Activated CD4-positive, alpha-beta T cell treated with anti-CD3 and anti-CD28 coated beads, Interleukin-2, amount 50 U/mL, for 24 hours (primary cell): ENCODE measurements around the gene VRK2.
"Not testable (repeated sequence)": the region's sequence is repeated elsewhere in the genome, so short reads cannot be mapped to it uniquely, and the experiment has no call there.

Experiments used
- DNase-seq, 2 donors: peaks; one replicate each; pipeline ENCODE4 v3.0.0-alpha.2; 2020; ENCODE audit warnings: low read depth in 1 of 2, low spot score in 1 of 2

Gene VRK2

DNA sequence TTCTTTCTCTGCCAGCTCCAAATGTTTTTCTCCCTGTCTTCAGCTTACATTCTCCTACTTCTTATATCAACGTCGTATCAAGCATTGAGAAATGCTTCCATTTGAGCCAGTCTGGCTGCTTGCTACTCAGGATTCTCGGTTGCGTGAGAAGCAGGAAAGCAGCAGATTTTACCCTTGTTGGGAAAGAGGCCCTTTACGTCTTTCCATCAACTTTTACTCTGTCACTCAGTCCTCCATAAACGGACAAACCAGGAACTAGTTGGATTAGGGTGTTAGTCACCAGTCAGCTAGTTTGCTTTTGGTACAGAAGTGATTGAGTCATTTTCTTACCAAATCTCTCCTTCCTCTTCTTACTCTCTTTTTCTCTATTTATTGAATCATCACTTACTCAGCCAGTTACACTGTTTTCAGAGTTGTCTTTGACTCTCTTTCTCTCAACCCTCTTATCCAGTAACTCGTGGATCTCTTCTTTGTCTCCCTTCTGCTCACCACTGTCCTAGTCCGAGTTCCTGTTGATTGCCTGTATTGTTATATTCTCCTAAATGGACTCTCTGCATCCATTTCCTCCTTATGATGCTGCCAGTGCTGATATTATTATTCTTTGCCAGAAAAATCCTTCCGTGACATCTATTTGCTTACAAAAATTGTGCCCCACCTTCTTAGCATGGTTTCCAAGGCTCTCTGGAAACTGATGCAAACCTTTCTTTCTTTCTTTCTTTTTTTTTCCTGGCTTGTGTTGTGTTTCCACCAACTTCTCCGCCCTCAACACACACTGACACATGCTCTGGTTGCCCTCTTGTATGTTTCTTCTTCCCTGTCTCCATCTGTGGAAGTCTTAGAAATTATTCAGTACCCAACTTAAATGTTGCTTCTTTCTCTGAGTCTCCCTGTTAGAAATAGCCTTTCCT lies 61.5 kb downstream of the VRK2 start:
- DNase-seq, result no peak

DNA sequence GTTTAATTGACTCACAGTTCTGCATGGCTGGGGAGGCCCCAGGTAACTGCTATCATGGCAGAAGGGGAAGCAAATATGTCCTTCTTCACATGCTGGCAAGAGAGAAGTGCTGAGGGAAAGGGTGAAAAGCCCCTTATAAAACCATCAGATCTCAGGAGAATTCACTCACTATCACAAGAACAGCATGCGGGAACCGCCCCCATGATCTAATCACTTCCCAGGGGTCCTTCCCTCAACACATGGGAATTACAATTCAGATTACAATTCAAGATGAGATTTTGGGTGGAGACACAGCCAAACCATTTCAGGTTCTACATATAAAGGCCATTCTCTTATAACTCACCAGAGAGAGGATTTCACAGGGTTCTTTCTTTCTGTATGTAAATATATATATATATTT lies 62.9 kb downstream of the VRK2 start:
- DNase-seq, result no peak

DNA sequence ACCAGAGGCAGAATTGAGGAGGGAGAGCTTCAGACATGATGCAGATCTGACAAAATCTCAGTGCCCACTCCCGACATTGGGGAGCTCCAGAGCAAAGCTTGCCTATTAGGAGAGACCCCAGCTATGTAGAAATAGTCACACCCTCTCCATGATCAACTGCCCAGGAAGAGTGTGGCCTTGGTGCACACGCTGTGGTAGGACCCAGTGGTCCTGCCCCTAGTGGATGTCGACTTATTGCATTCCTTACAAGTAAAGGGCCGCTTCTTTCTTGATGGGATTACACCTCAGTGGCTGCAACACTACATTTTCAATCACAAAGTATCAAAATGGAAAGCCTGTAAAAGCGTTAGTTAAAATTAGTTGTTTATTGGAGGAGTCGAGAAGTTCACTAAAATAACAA lies 64.2 kb downstream of the VRK2 start:
- DNase-seq, result no peak

- DNase-seq, result not testable (repeated sequence)
Observed at GRCh38 chr2:58113563-58113962, 67.0 kb downstream of the VRK2 start.

DNA sequence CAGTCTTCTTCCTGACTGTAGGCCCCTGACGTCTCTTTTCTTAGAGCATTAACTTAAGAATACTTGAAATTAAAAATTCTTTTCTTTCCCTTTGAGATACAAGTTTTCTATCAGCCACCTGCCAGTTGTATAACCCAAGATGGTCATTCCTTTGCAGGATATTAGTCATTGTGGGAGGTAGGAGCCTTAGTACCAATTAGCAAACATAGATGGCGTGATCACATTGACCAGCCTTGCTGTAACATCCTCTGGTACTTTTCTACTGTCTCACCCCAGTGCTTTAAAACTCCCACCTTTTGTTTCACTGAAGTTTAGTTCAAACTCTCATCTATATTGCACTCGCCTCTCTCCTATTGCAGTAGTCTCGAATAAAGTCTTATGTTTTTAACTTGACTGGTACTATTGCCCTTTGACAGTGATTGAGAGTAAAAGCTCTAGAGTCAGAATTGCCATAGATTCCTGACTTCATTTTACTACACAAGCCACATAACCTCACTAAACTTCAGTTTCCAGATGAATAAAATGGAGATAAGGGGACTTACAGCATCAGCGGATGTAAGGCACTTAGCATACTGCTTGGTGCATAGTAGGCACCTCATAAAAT lies 74.1 kb downstream of the VRK2 start:
- DNase-seq, result no peak

GRCh38 chr2:58122040-58122439 lies 75.4 kb downstream of the VRK2 start:
- no peak for DNase-seq

DNA sequence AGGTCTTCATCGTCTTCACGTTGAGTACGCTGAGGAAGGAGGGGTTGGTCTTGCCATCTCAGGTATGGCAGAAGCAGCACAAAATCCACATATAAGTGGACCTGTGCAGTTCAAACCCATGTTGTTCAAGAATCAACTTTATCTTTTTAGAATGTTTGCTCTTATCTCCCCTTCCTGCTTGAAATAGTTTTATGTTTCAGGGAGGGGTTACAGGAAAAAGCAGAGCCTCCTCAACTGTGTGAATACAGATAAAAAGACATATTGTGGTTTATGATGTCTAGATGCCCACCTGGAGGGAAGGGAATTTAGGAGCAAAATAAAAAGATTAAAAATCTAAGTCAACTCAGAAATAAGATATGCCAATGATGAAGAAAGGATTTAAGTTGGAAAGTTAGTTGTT lies 75.9 kb downstream of the VRK2 start:
- no peak for DNase-seq

- no peak for DNase-seq
Observed at GRCh38 chr2:58127111-58127510, 80.5 kb downstream of the VRK2 start.

DNA sequence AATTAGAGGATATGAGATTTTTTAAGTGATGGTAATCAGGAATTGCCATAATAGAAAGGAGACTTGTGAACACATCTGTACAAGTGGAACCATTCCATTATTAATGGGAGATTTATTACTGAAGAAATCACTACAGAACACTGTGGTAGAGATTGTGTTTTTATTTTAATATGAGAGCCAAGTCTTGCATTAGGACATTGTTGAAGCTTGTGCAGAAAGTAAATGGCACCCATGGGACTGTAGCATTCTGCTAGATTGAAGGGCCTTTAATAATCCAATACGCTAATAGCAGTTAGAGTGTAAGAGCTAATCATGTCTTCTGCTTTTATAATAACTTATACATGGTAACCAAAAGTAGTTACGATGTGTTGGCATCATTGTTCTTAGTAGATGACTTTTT lies 83.6 kb downstream of the VRK2 start:
- DNase-seq, result no peak

DNA sequence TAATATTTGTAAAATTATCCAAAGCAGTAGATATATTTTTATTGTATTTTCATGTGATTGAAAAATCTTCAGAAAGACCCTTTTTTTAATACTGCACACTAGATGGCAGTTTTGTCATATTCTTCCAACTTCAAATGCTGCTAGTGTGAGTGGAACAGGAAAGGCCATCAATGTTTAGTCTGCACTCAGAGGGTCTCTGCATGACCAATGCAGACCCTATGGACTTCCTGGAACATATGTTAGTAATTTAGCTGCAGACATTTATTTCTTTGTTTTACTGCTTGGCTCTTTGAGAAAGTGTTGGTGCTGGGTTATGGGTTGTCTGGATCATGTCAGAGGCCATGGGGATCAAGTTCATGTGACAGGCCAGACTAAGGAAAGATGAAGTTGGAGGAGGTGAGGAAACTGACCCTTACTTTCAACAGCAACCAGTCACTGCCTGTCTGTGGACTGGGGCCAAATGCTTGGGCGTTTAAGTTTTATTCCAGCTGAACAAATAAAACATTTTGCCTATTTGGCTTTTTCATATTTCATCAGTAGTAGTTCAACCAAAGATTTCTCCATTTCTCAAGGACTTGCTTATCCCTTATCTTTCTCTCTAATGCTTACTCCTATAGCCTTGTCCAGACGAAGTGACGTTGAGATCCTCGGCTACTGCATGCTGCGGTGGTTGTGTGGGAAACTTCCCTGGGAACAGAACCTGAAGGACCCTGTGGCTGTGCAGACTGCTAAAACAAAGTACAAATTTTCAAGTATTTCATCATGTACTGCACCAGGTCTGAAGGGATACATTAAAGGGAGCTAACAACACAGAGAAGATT lies 84.8 kb downstream of the VRK2 start:
- no peak for DNase-seq

DNA sequence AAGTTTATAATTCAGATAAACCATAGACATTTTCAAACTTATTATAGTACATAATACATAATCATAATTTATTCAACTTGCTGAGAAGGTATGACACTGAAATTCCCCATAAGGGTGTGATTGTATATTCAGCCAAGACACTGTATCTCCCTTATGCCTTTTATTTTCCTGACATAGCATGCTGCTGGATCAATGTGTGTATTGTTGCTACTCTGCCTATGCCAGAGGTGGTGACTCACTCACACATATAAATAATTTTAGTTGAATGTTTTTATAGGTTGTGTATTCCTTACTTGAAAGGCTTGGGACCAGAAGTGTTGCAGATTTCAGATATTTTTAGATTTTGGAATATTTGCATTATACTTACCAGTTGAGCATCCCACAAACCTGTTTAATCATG lies 86.8 kb downstream of the VRK2 start:
- DNase-seq, result no peak

DNA sequence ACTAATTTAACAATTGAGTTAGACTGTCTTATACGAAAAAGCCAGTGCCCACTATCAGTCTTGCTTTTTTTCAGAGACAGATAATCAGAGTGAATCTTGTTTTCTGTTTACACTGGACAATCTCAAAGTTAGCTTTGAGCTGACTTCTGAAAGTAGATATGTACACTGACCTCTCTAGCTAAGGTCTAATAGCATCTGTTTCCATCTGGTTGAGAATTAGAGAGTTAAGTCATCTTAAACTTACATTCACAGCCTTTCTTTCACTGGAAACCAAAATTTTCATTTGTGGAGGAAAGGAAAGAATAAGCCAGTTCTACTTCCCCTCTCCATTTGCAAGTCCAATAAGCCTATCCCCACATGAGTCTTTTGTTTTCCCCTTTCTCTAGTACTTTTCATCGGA lies 89.3 kb downstream of the VRK2 start:
- DNase-seq, result no peak

- DNase-seq, result no peak
Observed at GRCh38 chr2:58137221-58137620, 90.6 kb downstream of the VRK2 start.

- no peak for DNase-seq
Observed at GRCh38 chr2:58137856-58138255, 91.2 kb downstream of the VRK2 start.

- no peak for DNase-seq
Observed at GRCh38 chr2:58138396-58139030, 91.9 kb downstream of the VRK2 start.

GRCh38 chr2:58140508-58141072 lies 94.0 kb downstream of the VRK2 start:
- DNase-seq, result no peak

DNA sequence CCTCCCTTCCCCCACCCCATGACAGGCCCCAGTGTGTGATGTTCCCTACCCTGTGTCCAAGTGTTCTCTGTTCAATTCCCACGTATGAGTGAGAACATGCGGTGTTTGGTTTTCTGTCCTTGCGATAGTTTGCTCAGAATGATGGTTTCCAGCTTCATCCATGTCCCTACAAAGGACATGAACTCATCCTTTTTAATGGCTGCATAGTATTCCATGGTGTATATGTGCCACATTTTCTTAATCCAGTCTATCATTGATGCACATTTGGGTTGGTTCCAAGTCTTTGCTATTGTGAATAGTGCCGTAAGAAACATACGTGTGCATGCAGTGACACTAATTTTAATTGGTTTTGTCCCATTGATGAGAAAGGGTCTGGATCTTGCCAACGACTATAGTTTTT lies 99.2 kb downstream of the VRK2 start:
- not testable (repeated sequence) for DNase-seq

GRCh38 chr2:58146707-58147106 lies 100.1 kb downstream of the VRK2 start:
- no peak for DNase-seq

GRCh38 chr2:58155160-58155778 lies 108.7 kb downstream of the VRK2 start:
- DNase-seq, result no peak

DNA sequence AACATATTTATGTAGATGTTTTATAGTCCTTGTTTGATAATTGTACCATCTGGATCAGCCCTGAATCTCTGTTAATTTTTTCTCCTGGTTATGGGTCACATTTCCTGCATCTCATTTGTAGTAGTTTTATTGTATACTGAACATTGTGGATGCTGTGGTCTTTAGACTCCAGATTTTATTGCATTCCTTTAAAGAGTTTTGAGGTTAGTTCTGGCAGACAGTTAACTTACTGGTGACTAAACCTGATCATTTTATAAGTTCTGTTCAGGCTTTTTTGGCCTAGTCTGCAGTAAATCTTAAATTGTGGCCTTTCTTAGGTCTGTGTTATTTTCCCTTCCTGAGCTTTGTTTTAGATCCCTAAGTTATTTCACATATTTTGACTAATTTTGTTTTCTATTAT lies 110.2 kb downstream of the VRK2 start:
- DNase-seq, result no peak

DNA sequence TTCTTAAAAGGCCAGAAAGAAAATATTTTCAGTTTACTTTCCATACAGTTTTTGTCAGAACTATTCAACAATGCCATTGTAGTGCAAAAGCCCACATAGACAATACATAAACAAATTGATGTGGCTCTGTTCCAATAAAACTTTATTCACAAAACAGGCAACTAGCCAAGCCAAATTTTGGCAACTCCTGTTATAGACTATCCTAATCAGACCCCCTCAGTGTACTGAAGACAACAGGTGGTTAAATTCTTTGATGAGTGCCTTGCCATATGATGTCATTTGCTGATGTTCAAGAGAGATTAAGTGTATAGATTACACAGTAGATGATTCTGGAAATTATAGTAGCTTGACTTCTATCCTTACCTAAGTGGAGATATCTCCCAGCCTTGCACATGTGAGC lies 111.1 kb downstream of the VRK2 start:
- DNase-seq, result no peak
